Upper lobe of left lung (tissue), 4 donors: Measurements from ENCODE around the gene LTBP2.

Source experiments
- CTCF ChIP-seq, 6 experiments: fragments of 450-650 bp in 4 of 6; fragments of 200-600 bp in 2 of 6; sonication (generic) in 2 of 6; IDR thresholded peaks; one replicate each; pipeline ENCODE4 v1.5.1; 2016 to 2019; ENCODE audit warnings: antibody characterized with exemption in 6 of 6
- POLR2A ChIP-seq, 4 donors: fragments of 450-650 bp; IDR thresholded peaks; one replicate each; pipeline ENCODE4 v1.5.1; 2016 to 2017; ENCODE audit warnings: antibody characterized with exemption in 4 of 4, mild to moderate bottlenecking in 2 of 4

- TF ChIP-seq POLR2A (IDR thresholded peaks at IDR 0.05): no peak
- TF ChIP-seq CTCF (IDR thresholded peaks at IDR 0.05): no peak
These were observed 90.3 kb downstream of the LTBP2 start for GRCh38 chr14:74521756-74522155.
